Activated CD4-positive, CD25-positive, alpha-beta regulatory T cell treated with anti-CD3 and anti-CD28 coated beads, Interleukin-2, amount 50 U/mL, for 72 hours (primary cell): ENCODE data around the gene PDZRN4.
"Not testable (repeated sequence)": the region's sequence is repeated elsewhere in the genome, so short reads cannot be mapped to it uniquely, and the experiment has no call there.

Experiments
- DNase-seq: peaks from one replicate; pipeline ENCODE4 v3.0.0; 2021

The PDZRN4 gene

GRCh38 chr12:41287500-41288141 lies 99.5 kb downstream of the PDZRN4 start:
- DNase-seq: no peak

DNA sequence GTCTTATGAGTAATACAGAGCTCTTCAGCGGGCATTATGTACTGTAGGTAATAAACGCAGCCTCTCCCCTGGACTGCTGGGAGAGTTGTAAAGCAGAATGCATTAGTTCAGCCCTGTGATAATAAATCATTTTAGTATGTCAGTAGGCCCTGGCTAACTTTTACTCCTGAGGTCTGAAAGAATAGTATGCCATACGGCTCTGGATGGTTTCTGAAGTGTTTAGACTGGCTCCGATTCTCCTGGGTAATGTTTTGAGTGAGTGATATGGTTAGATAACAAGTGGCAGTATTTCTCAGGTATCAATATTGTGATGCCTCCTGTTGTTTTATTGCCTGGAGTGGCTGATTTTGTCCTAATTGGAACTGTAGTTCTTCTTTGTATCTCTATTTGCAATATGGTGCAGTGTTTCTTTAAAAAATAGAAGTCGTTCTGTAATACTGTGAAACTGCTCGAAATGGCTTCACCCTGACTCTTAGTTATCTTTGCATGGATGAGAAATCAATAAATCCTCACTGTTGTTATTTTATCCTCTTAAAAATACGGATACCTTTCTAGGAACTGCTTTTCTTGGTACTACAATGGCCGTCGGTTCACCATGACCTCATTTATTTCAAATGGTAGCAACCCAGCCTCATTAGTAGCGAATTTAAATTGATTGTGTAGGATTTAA lies 100.2 kb downstream of the PDZRN4 start:
- DNase-seq: no peak

DNA sequence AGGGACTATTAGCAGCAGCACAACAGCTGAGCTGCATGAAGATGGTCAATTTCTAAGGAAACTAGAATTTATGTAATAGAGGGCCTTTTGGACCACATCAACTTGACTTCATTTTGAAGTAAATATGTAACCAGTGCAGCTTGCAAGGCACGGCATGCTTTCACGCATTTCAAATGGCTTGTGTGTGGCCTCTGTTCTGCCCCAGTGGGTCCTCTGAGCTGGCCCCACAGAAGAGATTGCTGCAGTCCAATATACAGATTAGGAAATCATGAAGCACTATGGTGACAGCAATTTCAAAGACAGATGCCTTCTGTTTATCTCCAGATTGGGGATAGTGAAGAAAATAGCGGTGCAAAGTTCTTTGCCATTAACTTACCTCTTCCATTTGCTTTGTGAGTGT lies 101.4 kb downstream of the PDZRN4 start:
- DNase-seq: no peak

- DNase-seq: no peak
Observed at GRCh38 chr12:41293011-41293410, 104.9 kb downstream of the PDZRN4 start.

GRCh38 chr12:41293461-41293860 lies 105.3 kb downstream of the PDZRN4 start:
- no peak for DNase-seq

- no peak for DNase-seq
Observed at GRCh38 chr12:41302979-41303403, 114.9 kb downstream of the PDZRN4 start.

GRCh38 chr12:41304526-41304925 lies 116.4 kb downstream of the PDZRN4 start:
- no peak for DNase-seq

- no peak for DNase-seq
Observed at GRCh38 chr12:41310367-41310766, 122.2 kb downstream of the PDZRN4 start.

- DNase-seq: no peak
Observed at GRCh38 chr12:41311883-41312282, 123.8 kb downstream of the PDZRN4 start.

DNA sequence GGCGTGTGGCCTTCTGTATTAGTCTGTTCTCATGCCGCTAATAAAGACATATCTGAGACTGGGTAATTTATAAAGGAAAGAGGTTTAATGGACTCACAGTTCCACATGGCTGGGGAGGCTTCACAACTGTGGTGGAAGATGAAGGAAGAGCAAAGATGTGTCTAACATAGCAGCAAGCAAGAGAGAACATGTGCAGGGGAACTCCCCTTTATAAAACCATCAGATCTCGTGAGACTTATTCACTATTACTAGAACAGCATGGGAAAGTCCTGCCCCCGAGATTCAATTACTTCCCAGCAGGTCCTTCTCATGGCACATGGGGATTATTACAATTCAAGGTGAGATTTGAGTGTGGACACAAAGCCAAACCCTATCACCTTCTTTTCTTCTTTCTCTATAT lies 124.3 kb downstream of the PDZRN4 start:
- not testable (repeated sequence) for DNase-seq

GRCh38 chr12:41325336-41325735 lies 137.2 kb downstream of the PDZRN4 start:
- DNase-seq: no peak

GRCh38 chr12:41327096-41327895 lies 139.2 kb downstream of the PDZRN4 start:
- no peak for DNase-seq

DNA sequence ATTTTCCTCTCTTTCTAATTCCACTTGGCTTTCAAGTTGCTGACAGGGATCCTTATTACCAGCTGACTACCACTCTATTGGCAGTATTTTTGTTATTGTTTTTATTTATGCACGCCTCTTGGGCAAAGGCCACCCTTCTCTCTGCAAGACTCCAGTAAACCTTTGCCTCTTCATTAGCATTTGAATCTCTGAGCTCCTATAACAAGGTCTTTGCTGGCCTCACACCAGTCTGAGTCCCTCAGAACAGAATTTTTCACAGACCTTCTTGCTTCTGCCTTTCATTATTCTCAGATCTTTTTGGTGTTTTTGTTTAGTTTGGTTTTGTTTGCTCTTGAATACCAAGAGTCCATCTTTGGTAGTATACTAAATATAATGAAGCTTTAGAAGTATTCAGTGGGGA lies 145.9 kb downstream of the PDZRN4 start:
- DNase-seq: no peak

GRCh38 chr12:41334390-41334789 lies 146.3 kb downstream of the PDZRN4 start:
- no peak for DNase-seq

DNA sequence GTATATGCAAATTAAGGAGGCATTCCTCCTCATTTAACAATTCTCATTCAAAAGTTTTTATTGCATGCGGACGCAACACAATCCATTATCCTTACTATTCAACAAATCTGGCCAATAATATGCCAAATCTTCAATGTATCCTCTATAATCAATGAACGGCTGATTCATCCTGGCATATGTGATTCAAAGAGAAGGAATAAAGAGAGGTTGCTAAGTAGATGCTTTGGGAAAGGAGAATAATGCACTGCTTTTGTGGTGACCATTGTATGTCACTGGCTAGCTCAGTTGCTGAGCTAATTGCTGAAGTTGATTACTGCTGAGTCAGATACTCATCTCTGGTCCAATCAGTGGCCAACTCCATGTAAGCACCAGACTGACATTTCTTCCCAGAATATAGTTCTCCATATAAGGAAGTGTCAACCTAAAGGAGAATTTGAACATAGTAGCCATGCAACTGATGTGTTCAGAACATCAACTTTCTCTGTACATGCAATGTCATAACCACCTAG lies 148.0 kb downstream of the PDZRN4 start:
- no peak for DNase-seq

- no peak for DNase-seq
Observed at GRCh38 chr12:41339784-41340183, 151.7 kb downstream of the PDZRN4 start.

- DNase-seq: no peak
Observed at GRCh38 chr12:41344776-41345470, 156.8 kb downstream of the PDZRN4 start.

DNA sequence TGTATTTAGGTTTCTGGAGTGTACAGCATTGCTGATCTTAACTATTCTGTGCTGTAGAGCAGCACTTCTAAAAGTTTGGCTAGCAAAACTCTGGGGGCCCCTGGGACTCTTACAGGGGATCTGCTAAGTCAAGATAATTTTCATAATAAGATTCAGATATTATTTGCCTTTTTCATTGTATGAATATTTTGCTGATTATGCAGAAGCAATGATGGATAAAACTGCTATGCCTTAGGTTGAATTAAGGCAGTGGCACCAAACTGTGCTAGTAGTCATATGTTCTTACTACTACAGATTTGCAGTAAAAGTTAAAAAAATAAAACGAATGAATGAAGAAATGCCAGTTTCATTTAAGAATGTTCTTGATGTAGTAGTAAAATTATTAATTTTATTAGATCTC lies 160.1 kb downstream of the PDZRN4 start:
- DNase-seq: no peak

DNA sequence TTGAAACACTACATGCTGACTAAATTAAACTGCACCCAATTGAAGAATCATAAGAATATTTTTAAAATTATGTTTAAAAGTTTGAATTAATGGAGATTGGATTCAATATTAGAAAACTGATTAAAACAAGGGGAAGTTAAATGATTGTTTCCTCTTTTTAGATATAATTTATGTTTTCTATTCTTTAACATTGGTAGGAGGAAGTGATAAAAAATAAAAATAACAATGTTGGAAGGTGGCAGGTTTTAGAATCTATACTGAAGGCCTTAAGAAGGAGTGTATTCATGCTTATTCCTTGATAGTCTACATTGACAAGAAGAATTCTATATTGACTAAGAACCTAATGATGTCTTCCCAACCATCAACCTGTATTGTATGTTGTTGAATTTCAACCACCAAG lies 168.1 kb downstream of the PDZRN4 start:
- no peak for DNase-seq

- DNase-seq: no peak
Observed at GRCh38 chr12:41361738-41362137, 173.6 kb downstream of the PDZRN4 start.

DNA sequence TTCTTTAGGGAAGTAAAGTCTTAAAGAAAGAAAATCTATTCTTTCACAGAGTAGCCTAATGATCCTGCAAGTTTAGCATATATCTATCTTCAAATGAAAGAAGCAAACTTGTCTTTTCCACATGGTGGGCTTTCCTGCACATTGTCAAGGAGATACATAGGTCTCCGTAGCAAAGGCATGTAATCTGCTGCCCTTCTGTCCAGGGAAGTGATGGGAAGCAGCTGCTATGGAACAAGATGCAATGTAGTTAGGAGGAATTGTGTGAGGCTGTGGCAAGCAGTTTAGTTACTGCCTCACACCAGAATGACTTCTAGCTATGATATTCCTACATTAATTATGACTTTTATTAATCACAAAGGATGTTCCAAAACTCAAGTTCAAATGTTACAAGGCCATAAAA lies 174.4 kb downstream of the PDZRN4 start:
- DNase-seq: no peak

GRCh38 chr12:41362931-41363330 lies 174.8 kb downstream of the PDZRN4 start:
- DNase-seq: no peak

DNA sequence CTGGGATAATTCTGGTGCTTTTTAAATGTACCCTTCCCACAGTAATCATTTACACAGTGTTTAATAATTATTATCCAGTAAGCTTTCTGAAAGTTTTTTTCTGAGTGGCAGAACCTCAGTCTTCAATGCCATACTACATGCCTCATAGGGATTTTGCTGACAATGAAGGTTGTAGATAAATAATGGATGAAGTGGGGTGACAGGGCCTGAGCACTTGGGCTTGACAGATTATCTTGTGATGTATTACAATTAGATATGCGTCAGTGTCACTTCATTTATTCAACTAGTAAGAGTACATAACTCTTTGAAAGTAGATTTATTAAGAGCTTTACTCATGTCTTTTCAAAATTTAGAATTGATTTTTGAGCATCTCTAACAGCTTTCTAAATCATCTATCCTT lies 176.1 kb downstream of the PDZRN4 start:
- no peak for DNase-seq
